Measurements from ENCODE around the gene SND1.
A peak's percentile ranks its signal among the peaks of the same experiment; 100 is the strongest.

SND1 gene

DNA sequence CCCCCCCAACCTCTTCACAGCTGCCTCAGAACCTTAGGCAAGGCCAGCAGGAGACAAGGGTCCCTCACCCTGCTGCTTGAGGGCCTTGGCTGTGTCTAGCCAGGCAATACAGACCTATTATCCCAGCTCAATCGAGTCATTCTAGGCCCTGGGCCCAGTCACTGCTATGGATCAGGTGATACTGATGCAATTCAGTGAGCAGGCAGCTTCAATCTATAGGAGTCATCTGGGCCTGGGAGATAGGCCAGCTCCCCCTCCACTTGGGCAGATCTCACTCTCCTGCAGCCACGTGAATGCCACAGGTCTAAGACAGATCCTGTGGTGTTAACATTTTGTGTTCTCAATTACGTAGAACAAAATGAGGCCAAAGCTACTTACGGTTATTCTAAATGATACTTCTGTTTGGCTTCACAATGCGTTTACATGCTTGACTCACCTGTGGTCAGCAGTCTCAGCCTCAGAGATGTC is 447.2 kb downstream of the SND1 start:
- Histone ChIP-seq H3K27ac (ENCODE audit: insufficient read depth in 1 of 2, low read depth in 1 of 2, low read length in 2 of 2, poor library complexity in 1 of 2, severe bottlenecking in 2 of 2) (no peak overlapping the region), H3K4me3 (ENCODE audit: control insufficient read depth in 1 of 7, extremely low read depth in 1 of 7, insufficient read depth in 4 of 7, low read depth in 2 of 7, low read length in 6 of 7) (no peak overlapping the region), H3K4me1 (ENCODE audit: control extremely low read depth in 1 of 4, control insufficient read depth in 4 of 4, insufficient read depth in 4 of 4, low read length in 3 of 4) (peaks cover 0 to 10% (median 8%) of the 10 kb centered on the region in 4 experiments), H3K27me3 (replicated peaks in 2 of 5; ENCODE audit: control insufficient read depth in 4 of 5, insufficient read depth in 5 of 5, low read length in 4 of 5) (peaks cover 0 to 27% (median 7%) of the 10 kb centered on the region in 5 experiments), H3K36me3 (ENCODE audit: control insufficient read depth in 4 of 4, insufficient read depth in 4 of 4, low read length in 3 of 4) (peaks cover 0 to 21% (median 10%) of the 10 kb centered on the region in 4 experiments), H3K9me3 (ENCODE audit: control extremely low read depth in 1 of 5, control insufficient read depth in 4 of 5, insufficient read depth in 2 of 5, low read depth in 1 of 5, low read length in 4 of 5) (no peaks in the 10 kb centered on the region)
- WGBS (ENCODE audit: insufficient coverage): 96% methylated on average over 5 of the region's 5 CpGs
- POLR2A ChIA-PET: no interaction called here
- CTCF ChIA-PET: interaction anchor here (1.1 kb wide), 1 partner anchor 8 kb away, joined by 3 read pairs; no protein-coding TSS in a partner anchor
- no peak for DNase-seq

GRCh38 chr7:128100225-128100948 is 448.4 kb downstream of the SND1 start:
- H3K27ac ChIP-seq (ENCODE audit: insufficient read depth in 1 of 2, low read depth in 1 of 2, low read length in 2 of 2, poor library complexity in 1 of 2, severe bottlenecking in 2 of 2): no peak overlapping the region
- H3K4me3 ChIP-seq (ENCODE audit: control insufficient read depth in 1 of 7, extremely low read depth in 1 of 7, insufficient read depth in 4 of 7, low read depth in 2 of 7, low read length in 6 of 7): no peak overlapping the region
- WGBS (ENCODE audit: insufficient coverage): 100% methylated on average over 2 of the region's 3 CpGs
- H3K4me1 ChIP-seq (ENCODE audit: control extremely low read depth in 1 of 4, control insufficient read depth in 4 of 4, insufficient read depth in 4 of 4, low read length in 3 of 4): peaks cover 0 to 13% (median 12%) of the 10 kb centered on the region in 4 experiments
- no peak for DNase-seq
- no peaks in the 10 kb centered on the region for H3K9me3 ChIP-seq (ENCODE audit: control extremely low read depth in 1 of 5, control insufficient read depth in 4 of 5, insufficient read depth in 2 of 5, low read depth in 1 of 5, low read length in 4 of 5)
- H3K36me3 ChIP-seq (ENCODE audit: control insufficient read depth in 4 of 4, insufficient read depth in 4 of 4, low read length in 3 of 4): peaks cover 0 to 11% (median 5%) of the 10 kb centered on the region in 4 experiments
- H3K27me3 ChIP-seq (replicated peaks in 2 of 5; ENCODE audit: control insufficient read depth in 4 of 5, insufficient read depth in 5 of 5, low read length in 4 of 5): peaks cover 0 to 38% (median 10%) of the 10 kb centered on the region in 5 experiments
- CTCF ChIA-PET: interaction anchor here (0.9 kb wide), 1 partner anchor 391 kb away, joined by 3 read pairs; no protein-coding TSS in a partner anchor
- POLR2A ChIA-PET: no interaction called here

- ChIA-PET POLR2A (no interaction called here), CTCF (interaction anchor here (0.7 kb wide), 1 partner anchor 31 kb away, joined by 3 read pairs; no protein-coding TSS in a partner anchor)
- DNase-seq: no peak
- Histone ChIP-seq H3K27me3 (replicated peaks in 2 of 5; ENCODE audit: control insufficient read depth in 4 of 5, insufficient read depth in 5 of 5, low read length in 4 of 5) (peaks cover 0 to 45% (median 14%) of the 10 kb centered on the region in 5 experiments), H3K9me3 (ENCODE audit: control extremely low read depth in 1 of 5, control insufficient read depth in 4 of 5, insufficient read depth in 2 of 5, low read depth in 1 of 5, low read length in 4 of 5) (no peaks in the 10 kb centered on the region), H3K4me3 (ENCODE audit: control insufficient read depth in 1 of 7, extremely low read depth in 1 of 7, insufficient read depth in 4 of 7, low read depth in 2 of 7, low read length in 6 of 7) (no peak overlapping the region), H3K36me3 (ENCODE audit: control insufficient read depth in 4 of 4, insufficient read depth in 4 of 4, low read length in 3 of 4) (peaks cover 0 to 10% (median 3%) of the 10 kb centered on the region in 4 experiments), H3K27ac (ENCODE audit: insufficient read depth in 1 of 2, low read depth in 1 of 2, low read length in 2 of 2, poor library complexity in 1 of 2, severe bottlenecking in 2 of 2) (no peak overlapping the region), H3K4me1 (ENCODE audit: control extremely low read depth in 1 of 4, control insufficient read depth in 4 of 4, insufficient read depth in 4 of 4, low read length in 3 of 4) (peaks cover 0 to 13% (median 12%) of the 10 kb centered on the region in 4 experiments)
- 90% methylated on average over 9 of the region's 10 CpGs for WGBS (ENCODE audit: insufficient coverage)
These were observed 449.1 kb downstream of the SND1 start for GRCh38 chr7:128100949-128101713.

GRCh38 chr7:128102490-128103291 is 450.7 kb downstream of the SND1 start:
- CTCF ChIA-PET: interaction anchor here (0.7 to 1.4 kb wide), 5 partner anchors 24 to 659 kb away, joined by 3 to 5 read pairs (median 3); no protein-coding TSS in a partner anchor

GRCh38 chr7:128103498-128104107 is 451.6 kb downstream of the SND1 start:
- Histone ChIP-seq H3K27me3 (replicated peaks in 2 of 5; ENCODE audit: control insufficient read depth in 4 of 5, insufficient read depth in 5 of 5, low read length in 4 of 5) (peaks cover 0 to 61% (median 17%) of the 10 kb centered on the region in 5 experiments), H3K4me3 (ENCODE audit: control insufficient read depth in 1 of 7, extremely low read depth in 1 of 7, insufficient read depth in 4 of 7, low read depth in 2 of 7, low read length in 6 of 7) (peak overlapping the region in 3 of 7 experiments; percentile 4 to 53 (median 33)), H3K4me1 (ENCODE audit: control extremely low read depth in 1 of 4, control insufficient read depth in 4 of 4, insufficient read depth in 4 of 4, low read length in 3 of 4) (peaks cover 5 to 29% (median 18%) of the 10 kb centered on the region in 4 experiments), H3K27ac (ENCODE audit: insufficient read depth in 1 of 2, low read depth in 1 of 2, low read length in 2 of 2, poor library complexity in 1 of 2, severe bottlenecking in 2 of 2) (no peak overlapping the region), H3K9me3 (ENCODE audit: control extremely low read depth in 1 of 5, control insufficient read depth in 4 of 5, insufficient read depth in 2 of 5, low read depth in 1 of 5, low read length in 4 of 5) (no peaks in the 10 kb centered on the region), H3K36me3 (ENCODE audit: control insufficient read depth in 4 of 4, insufficient read depth in 4 of 4, low read length in 3 of 4) (no peaks in the 10 kb centered on the region)
- DNase-seq: no peak
- CTCF ChIA-PET: interaction anchor here (1.2 to 1.3 kb wide), 3 partner anchors 25 to 395 kb away, joined by 3 to 4 read pairs (median 3); no protein-coding TSS in a partner anchor
- POLR2A ChIA-PET: no interaction called here
- WGBS (ENCODE audit: insufficient coverage): 13% methylated on average over 42 of the region's 44 CpGs

More at GRCh38 chr7:128102490-128103291, 450.7 kb downstream of the SND1 start:
- Histone ChIP-seq H3K4me1 (ENCODE audit: control extremely low read depth in 1 of 4, control insufficient read depth in 4 of 4, insufficient read depth in 4 of 4, low read length in 3 of 4) (peaks cover 0 to 23% (median 12%) of the 10 kb centered on the region in 4 experiments), H3K9me3 (ENCODE audit: control extremely low read depth in 1 of 5, control insufficient read depth in 4 of 5, insufficient read depth in 2 of 5, low read depth in 1 of 5, low read length in 4 of 5) (no peaks in the 10 kb centered on the region), H3K4me3 (ENCODE audit: control insufficient read depth in 1 of 7, extremely low read depth in 1 of 7, insufficient read depth in 4 of 7, low read depth in 2 of 7, low read length in 6 of 7) (no peak overlapping the region), H3K27me3 (replicated peaks in 2 of 5; ENCODE audit: control insufficient read depth in 4 of 5, insufficient read depth in 5 of 5, low read length in 4 of 5) (peaks cover 0 to 60% (median 17%) of the 10 kb centered on the region in 5 experiments), H3K27ac (ENCODE audit: insufficient read depth in 1 of 2, low read depth in 1 of 2, low read length in 2 of 2, poor library complexity in 1 of 2, severe bottlenecking in 2 of 2) (no peak overlapping the region), H3K36me3 (ENCODE audit: control insufficient read depth in 4 of 4, insufficient read depth in 4 of 4, low read length in 3 of 4) (peaks cover 0 to 3% (median 0%) of the 10 kb centered on the region in 4 experiments)
- peak in 2 of 3 donors; percentile 40 to 41 for DNase-seq
- 64% methylated on average over 5 of the region's 7 CpGs for WGBS (ENCODE audit: insufficient coverage)
- POLR2A ChIA-PET: interaction anchor here (0.5 to 0.8 kb wide), 2 partner anchors 8 to 1359 kb away, joined by 3 to 5 read pairs; no protein-coding TSS in a partner anchor

DNA sequence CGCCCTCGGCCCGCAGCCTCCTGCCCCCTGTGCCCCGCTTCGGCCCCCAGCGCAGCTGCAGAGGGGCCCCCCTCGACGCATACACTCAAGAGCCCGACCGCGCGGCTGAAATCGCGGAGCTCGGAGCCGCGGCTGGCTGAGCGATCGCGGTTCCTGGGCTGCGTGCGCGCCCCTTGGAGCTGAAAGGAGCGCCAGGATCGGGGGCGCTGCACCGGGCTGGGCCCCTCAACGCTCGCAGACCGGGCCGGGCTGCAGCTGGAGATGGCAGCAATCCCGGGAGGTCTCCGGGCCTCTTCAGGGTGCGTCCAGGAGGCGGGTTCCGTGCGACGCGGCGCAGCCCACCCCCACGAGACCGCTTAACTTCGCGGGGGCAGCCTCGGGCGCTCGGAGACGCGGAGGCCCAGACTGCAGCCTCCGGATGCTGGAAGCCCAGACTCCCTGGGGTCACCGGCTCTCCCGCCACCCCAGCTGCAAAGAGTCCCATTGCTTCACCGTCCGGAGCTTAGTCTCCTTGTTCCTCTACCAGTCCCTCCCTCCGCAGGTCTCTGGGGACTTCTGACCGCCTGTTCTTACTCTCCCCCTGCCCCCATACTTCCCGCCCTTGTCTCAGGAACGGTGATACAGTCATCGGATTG is 452.2 kb downstream of the SND1 start:
- Histone ChIP-seq H3K9me3 (ENCODE audit: control extremely low read depth in 1 of 5, control insufficient read depth in 4 of 5, insufficient read depth in 2 of 5, low read depth in 1 of 5, low read length in 4 of 5) (no peaks in the 10 kb centered on the region), H3K36me3 (ENCODE audit: control insufficient read depth in 4 of 4, insufficient read depth in 4 of 4, low read length in 3 of 4) (no peaks in the 10 kb centered on the region), H3K27me3 (replicated peaks in 2 of 5; ENCODE audit: control insufficient read depth in 4 of 5, insufficient read depth in 5 of 5, low read length in 4 of 5) (peaks cover 0 to 61% (median 17%) of the 10 kb centered on the region in 5 experiments), H3K27ac (ENCODE audit: insufficient read depth in 1 of 2, low read depth in 1 of 2, low read length in 2 of 2, poor library complexity in 1 of 2, severe bottlenecking in 2 of 2) (no peak overlapping the region), H3K4me1 (ENCODE audit: control extremely low read depth in 1 of 4, control insufficient read depth in 4 of 4, insufficient read depth in 4 of 4, low read length in 3 of 4) (peaks cover 10 to 34% (median 25%) of the 10 kb centered on the region in 4 experiments), H3K4me3 (ENCODE audit: control insufficient read depth in 1 of 7, extremely low read depth in 1 of 7, insufficient read depth in 4 of 7, low read depth in 2 of 7, low read length in 6 of 7) (peak overlapping the region in 6 of 7 experiments; percentile 2 to 53 (median 32))
- ChIA-PET CTCF (interaction anchor here (1.2 to 1.3 kb wide), 2 partner anchors 44 to 71 kb away, joined by 3 to 4 read pairs; no protein-coding TSS in a partner anchor), POLR2A (no interaction called here)
- peak in 2 of 3 donors; percentile 54 to 65 for DNase-seq
- WGBS (ENCODE audit: insufficient coverage): under 1% methylated on average over 57 of the region's 59 CpGs

Data from common myeloid progenitor, CD34-positive (primary cell).